Measurements from ENCODE around the gene CAT. TPM values are rescaled to one million over a fixed set of nuclear protein-coding genes. Genes with fewer than 3 reads are reported as not detected.

Gene CAT
- total and polyA plus RNA-seq, 2 donors (not counting 1 experiment from before 2014, with no cell fraction given): 93.8 to 113 TPM

DNA sequence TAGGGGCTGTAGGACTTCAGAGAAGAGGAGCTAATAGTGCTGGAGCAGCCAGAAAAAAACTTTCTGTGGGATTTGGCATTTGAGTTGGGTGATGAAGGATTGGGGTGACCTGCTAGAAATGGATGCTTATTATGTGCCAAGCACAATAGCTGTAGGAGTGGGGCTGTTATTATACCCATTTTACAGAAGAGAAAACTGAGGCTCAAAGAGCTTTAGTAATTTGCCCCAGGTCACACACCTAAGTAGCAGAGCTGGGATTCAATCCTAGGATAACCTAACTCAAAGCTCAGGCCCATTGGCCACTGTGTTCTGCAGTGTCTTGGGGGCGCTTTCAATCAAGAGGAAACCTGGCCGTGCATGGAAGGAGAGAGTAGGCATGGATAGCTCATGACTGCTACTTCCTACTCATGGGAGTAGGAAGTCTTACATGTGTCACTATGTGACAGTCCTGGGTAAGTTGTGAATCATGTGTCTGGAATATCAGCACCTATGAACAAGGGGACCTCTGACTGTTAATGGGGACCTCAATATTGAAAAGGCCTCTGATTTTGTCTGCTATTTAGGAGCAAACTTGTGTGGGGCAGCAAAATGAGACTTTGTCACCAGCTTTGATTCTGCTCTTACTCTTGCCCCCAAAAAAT is 81.0 kb downstream of the CAT start:
- no peak for TF ChIP-seq EZH2 (IDR thresholded peaks at IDR 0.05; ENCODE audit: low read length, missing control alignments)
- TF ChIP-seq, protein P1, sequence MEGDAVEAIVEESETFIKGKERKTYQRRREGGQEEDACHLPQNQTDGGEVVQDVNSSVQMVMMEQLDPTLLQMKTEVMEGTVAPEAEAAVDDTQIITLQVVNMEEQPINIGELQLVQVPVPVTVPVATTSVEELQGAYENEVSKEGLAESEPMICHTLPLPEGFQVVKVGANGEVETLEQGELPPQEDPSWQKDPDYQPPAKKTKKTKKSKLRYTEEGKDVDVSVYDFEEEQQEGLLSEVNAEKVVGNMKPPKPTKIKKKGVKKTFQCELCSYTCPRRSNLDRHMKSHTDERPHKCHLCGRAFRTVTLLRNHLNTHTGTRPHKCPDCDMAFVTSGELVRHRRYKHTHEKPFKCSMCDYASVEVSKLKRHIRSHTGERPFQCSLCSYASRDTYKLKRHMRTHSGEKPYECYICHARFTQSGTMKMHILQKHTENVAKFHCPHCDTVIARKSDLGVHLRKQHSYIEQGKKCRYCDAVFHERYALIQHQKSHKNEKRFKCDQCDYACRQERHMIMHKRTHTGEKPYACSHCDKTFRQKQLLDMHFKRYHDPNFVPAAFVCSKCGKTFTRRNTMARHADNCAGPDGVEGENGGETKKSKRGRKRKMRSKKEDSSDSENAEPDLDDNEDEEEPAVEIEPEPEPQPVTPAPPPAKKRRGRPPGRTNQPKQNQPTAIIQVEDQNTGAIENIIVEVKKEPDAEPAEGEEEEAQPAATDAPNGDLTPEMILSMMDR (conservative IDR thresholded peaks at IDR 0.05 in 1 of 2, IDR thresholded peaks at IDR 0.05 in 1 of 2; ENCODE audit: low read depth in 1 of 2, low read length in 2 of 2): no peak
- H3K9me3 ChIP-seq (ENCODE audit: control insufficient read depth, insufficient read depth, low read depth, low read length): no peaks in the 10 kb centered on the region
- no peak overlapping the region for H3K9ac ChIP-seq (ENCODE audit: insufficient read depth, low read length)
- H3K79me2 ChIP-seq (ENCODE audit: control insufficient read depth, insufficient read depth, low read length): no peaks in the 10 kb centered on the region
- H3K4me2 ChIP-seq (ENCODE audit: extremely low read depth, insufficient read depth, low read length): no peak overlapping the region
- H2AFZ ChIP-seq (ENCODE audit: low read length): no peak overlapping the region
- no peaks in the 10 kb centered on the region for H3K36me3 ChIP-seq (ENCODE audit: control insufficient read depth, insufficient read depth, low read length)
- H3K4me1 ChIP-seq (ENCODE audit: control insufficient read depth, extremely low read depth, insufficient read depth, low read length): no peaks in the 10 kb centered on the region
- no peak overlapping the region for H3K4me3 ChIP-seq (replicated peaks in 1 of 4; ENCODE audit: control extremely low read depth in 1 of 4, insufficient read depth in 1 of 4, low read depth in 3 of 4, low read length in 4 of 4)
- H3K27me3 ChIP-seq (ENCODE audit: control insufficient read depth, insufficient read depth, low read length): peaks cover 5% of the 10 kb centered on the region
- H3K27ac ChIP-seq (ENCODE audit: insufficient read depth, low read length): no peak overlapping the region
- H4K20me1 ChIP-seq (ENCODE audit: control insufficient read depth, extremely low read depth, insufficient read depth, low read length): no peaks in the 10 kb centered on the region
- DNase-seq (ENCODE audit: low read depth in 2 of 2): no peak

DNA sequence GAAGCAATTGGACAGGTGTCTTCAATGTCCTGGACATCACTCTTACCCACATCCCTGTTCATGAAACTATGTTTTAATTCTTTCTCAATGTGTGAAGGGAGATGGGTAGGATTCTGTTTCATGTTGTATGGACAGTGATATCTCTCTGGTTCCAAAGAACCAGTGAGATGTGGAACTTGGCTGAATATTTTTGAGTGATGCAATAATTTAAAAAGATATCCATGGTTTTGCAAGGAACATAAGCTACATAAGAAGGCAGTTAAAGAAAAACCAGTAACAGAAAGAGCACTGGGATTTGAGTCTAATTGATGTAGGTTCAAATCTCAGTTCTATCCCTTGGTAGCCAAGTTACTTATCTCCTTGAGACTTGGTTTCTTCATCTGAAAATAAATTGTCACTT is 82.5 kb downstream of the CAT start:
- Histone ChIP-seq H3K9ac (ENCODE audit: insufficient read depth, low read length) (no peak overlapping the region), H3K27ac (ENCODE audit: insufficient read depth, low read length) (no peak overlapping the region), H3K79me2 (ENCODE audit: control insufficient read depth, insufficient read depth, low read length) (no peaks in the 10 kb centered on the region), H3K36me3 (ENCODE audit: control insufficient read depth, insufficient read depth, low read length) (no peaks in the 10 kb centered on the region), H3K4me1 (ENCODE audit: control insufficient read depth, extremely low read depth, insufficient read depth, low read length) (no peaks in the 10 kb centered on the region), H3K4me2 (ENCODE audit: extremely low read depth, insufficient read depth, low read length) (no peak overlapping the region), H4K20me1 (ENCODE audit: control insufficient read depth, extremely low read depth, insufficient read depth, low read length) (no peaks in the 10 kb centered on the region), H3K27me3 (ENCODE audit: control insufficient read depth, insufficient read depth, low read length) (peaks cover 5% of the 10 kb centered on the region), H3K9me3 (ENCODE audit: control insufficient read depth, insufficient read depth, low read depth, low read length) (no peaks in the 10 kb centered on the region), H3K4me3 (replicated peaks in 1 of 4; ENCODE audit: control extremely low read depth in 1 of 4, insufficient read depth in 1 of 4, low read depth in 3 of 4, low read length in 4 of 4) (no peak overlapping the region), H2AFZ (ENCODE audit: low read length) (no peak overlapping the region)
- no peak for TF ChIP-seq EZH2 (IDR thresholded peaks at IDR 0.05; ENCODE audit: low read length, missing control alignments)
- TF ChIP-seq, protein P1 (conservative IDR thresholded peaks at IDR 0.05 in 1 of 2, IDR thresholded peaks at IDR 0.05 in 1 of 2; ENCODE audit: low read depth in 1 of 2, low read length in 2 of 2): no peak
- no peak for DNase-seq (ENCODE audit: low read depth in 2 of 2)

Other genes starting within 250 kb of the CAT start
- gene ABTB2, start 80.9 kb upstream of the CAT start, total RNA-seq: 2.8 and 5.8 TPM in 2 replicates
- gene ABTB2, start 80.9 kb upstream of the CAT start, polyA plus RNA-seq: 1.0 and 3.3 TPM in 2 replicates
- gene ELF5, start 74.9 kb downstream of the CAT start, total RNA-seq: not detected in 2 replicates
- gene ELF5, start 74.9 kb downstream of the CAT start, polyA plus RNA-seq: not detected in 2 replicates
- gene EHF, start 182.2 kb downstream of the CAT start, total RNA-seq: not detected in 2 replicates
- 0.02 and 0.51 TPM in 2 replicates for gene EHF, start 182.2 kb downstream of the CAT start, polyA plus RNA-seq

All from fibroblast of lung (primary cell).